Posterior cingulate gyrus (tissue), 11 donors: ENCODE results near the gene EPB41L4B.
"Not testable (repeated sequence)": the region's sequence is repeated elsewhere in the genome, so short reads cannot be mapped to it uniquely, and the experiment has no call there.

Source experiments
- DNase-seq, 10 donors: peaks; one replicate each; pipeline versions ENCODE4 v3.0.0 to v3.0.0-alpha.2; 2020 to 2021; ENCODE audit warnings: mixed read lengths in 3 of 10
- intact Hi-C: fragments of 100-400 bp; cut with DNase I; formaldehyde crosslinking; loops from one replicate; pipeline ENCODE4 v1.15.1; 2023

Gene EPB41L4B

DNA sequence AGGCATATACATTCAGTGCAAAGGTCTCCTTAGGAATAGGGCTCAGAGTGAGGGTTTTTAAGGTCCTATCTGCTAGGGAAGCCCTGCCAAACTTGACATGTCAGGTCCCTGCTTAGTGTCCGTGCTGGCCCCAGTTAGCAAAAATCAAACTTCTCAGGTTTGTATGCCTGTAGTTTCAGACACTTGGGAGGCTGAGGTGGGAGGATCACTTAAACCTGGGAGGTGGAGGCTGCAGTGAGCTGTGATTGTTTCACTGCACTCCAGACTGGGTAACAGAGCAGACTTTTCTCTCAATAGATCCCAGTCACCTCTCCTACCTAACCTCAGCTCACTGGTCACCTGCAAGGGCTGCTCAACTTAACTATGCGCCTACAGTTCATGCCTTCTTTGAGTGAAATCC is 182.4 kb downstream of the EPB41L4B start:
- intact Hi-C loops, result no loop called here
- no peak for DNase-seq

DNA sequence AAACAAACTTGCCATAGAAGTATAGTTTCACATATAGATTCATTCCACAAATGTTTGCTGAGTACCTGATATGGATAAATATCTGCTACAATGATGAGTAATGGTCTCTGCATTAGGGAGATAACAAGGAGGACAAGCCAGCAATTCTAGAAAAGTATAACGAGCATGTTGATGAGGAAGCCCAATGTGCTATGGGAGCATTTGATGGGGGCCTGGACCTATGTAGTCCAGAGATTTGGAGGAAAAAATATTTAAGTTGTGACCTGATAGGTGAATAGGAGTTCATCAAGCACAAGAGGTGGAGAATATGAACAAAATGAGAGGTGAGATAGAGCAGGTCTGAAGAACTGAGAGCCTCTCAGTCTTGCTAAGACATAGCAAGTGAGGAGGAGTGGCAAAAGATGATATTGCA is 186.7 kb downstream of the EPB41L4B start:
- intact Hi-C loops, result no loop called here
- no peak for DNase-seq

DNA sequence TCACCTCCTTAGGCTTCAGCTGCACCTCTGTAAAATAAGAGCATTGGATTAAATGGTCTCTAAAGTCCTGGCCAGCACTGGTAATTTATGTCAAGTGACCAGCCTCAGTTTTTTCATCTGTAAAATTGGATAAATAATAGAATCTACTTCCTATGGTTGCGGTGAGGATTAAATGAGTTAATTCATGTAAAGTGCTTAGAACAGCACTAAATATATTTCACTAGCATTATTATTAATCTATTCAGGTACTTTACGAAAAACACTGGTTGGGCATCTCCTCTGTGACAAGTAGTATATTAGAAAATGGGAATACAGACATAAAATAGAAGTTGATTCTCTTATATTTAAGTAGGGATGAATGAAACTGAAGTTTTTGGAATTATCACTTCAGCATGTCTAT is 187.3 kb downstream of the EPB41L4B start:
- intact Hi-C loops, result no loop called here
- no peak for DNase-seq

DNA sequence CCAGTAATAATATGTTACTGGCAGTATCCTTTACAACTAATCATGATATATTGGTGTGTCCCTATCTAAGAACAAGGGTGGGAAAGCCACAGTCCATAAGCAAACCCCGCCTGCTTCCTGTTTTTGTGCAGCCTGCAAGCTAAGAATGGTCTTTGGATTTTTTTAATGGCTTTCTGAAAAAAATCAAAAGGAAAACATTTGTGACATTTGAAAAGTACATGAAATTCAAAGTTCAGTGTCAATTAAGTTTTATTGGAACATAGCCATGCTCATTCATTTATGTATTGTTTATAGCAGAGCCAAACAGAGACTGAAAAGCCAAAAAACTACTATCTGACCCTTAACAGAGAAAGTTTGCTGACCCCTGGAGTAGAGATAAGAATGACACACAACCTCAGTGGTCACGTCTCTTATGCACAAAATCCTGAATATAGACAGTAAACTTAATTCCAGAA is 188.3 kb downstream of the EPB41L4B start:
- intact Hi-C loops, result no loop called here
- no peak for DNase-seq

DNA sequence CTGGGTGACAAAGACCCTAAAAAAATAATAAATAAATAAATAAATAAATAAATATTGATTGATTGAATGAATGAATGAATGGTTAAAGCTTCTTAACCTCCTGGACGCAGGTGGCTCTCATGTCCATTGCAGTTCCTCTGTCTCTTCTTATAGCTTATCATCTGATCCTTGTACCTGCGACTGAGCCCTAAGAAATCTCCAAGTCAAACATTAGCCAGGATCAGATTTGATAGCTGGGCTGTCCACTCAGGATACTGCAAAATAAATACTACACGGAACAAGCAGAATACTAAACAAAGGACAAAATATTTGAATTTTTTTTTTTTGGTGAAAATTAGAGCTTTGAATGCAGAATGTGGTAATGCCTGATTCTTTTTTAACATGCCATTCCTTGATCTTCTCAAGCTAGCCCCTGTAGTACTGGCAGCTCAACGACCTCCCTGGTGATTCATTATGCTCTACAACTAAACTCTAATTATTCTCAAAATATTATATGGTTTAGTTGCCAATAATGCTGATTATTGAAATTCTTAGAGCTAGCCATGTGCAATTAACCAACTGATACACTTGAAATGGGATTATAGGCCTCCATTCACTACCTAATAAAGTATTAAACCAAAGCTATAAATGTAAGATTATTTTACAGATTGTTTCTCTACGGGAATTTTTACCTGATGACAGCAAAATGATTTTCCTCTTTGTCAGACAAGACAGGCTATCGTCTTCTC is 191.2 kb downstream of the EPB41L4B start:
- no peak for DNase-seq
- intact Hi-C loops, result no loop called here

DNA sequence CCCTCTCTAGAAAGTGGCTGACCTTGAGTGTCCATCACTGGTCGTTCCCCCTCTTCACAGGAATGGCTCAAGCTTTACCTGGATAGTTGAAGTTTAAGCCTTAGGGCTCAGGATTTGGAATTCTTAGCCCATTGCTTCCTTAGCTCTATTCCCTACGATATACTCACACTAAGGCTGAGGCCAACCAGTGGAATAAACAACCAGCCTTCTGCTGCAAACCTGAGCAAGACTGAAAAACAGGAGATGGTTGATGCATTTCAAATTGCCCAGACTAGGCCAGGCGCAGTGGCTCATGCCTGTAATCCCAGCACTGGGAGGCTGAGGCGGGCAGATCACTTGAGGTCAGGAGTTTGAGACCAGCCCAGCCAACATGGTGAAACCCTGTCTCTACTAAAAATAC is 194.2 kb downstream of the EPB41L4B start:
- DNase-seq, intact Hi-C loops: not testable (repeated sequence)

DNA sequence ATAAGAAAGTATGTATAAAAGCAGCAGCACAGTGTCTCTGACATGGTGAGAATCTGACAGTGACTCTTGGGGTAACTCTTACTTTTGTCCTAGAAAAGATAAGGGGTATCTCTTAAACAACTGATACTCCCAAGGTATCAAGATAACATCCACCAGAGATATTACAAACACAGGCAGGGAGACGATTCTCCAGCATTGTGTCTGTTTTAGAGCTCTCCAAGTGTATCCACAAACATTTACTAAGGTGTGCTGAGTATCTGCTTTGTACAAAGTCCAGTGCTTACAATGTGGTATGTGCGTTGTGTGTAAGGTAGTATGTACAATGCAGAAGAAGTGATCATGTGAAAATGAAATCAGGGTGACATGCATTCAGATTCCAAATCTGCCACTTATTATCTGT is 196.7 kb downstream of the EPB41L4B start:
- DNase-seq, result no peak
- intact Hi-C loops, result no loop called here

DNA sequence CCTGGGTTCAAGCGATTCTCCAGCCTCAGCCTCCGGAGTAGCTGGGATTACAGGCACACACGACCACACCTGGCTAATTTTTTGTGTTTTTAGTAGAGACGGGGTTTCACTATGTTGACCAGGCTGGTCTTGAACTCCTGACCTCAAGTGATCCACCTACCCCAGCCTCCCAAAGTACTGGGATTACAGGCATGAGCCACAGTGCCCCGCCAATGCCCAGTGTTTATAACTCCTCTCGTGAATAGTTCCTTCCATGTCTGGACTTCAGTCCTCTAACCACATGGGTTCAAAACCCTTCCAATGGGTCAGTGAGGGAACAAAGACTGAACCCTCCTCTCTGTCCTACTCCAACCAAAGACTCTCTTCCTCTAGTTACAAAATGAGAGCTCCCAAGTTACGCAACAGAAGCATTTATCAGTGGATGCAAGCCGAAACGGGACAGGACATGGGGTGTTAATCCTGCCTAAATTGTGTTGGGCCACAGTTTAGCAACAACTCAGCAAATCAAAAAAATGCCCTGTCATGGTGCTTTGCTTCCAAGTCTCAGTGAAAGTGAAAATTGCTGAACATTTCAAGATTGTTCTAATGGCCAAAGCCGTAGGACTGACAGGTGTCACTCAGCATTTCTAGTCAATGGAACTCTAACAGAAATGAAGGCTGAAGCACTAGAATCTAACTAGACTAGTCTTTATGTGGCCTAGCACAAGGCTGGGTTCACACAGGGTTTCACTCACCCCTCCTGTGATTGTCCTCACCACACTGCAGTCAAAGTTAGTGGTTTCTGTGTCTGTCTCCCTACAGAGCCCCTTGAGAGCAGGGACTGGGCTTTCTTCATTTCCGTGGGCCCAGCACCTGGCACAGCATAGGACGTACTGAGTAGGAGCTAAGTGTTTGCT is 197.9 kb downstream of the EPB41L4B start:
- no peak for DNase-seq
- intact Hi-C loops, result no loop called here
